ENCODE measurements around the gene AUTS2.

- TF ChIP-seq CTCF (IDR thresholded peaks at IDR 0.05; ENCODE audit: insufficient read depth, low read length) (no peak), REST (IDR thresholded peaks at IDR 0.05; ENCODE audit: insufficient replicate concordance, low read depth) (no peak)
Measured at GRCh38 chr7:70183278-70183677, 585.0 kb downstream of the AUTS2 start.

Data from HL-60 (cell line).